Measurements from ENCODE around the gene ACAD9.

DNA sequence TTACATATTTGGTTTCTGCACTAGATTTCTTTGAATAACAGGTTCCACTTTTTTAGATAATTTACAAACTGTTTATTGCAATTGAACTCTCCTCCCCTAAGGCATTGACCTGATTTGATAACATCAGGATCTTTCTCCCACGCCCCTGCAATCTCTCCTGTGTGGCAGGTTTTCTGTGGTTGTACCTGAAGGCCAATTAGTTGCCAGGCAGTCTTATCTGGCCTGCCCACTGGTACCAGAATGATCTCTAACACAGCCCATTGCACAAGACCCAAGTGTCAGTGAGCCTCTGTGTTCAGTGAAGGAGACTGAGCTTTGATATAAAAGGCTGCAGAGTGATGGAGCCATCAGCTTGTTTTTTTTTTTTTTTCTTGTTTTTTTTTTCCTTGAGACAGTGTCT, 3.3 kb downstream of the ACAD9 start:
- TF ChIP-seq, protein P1, sequence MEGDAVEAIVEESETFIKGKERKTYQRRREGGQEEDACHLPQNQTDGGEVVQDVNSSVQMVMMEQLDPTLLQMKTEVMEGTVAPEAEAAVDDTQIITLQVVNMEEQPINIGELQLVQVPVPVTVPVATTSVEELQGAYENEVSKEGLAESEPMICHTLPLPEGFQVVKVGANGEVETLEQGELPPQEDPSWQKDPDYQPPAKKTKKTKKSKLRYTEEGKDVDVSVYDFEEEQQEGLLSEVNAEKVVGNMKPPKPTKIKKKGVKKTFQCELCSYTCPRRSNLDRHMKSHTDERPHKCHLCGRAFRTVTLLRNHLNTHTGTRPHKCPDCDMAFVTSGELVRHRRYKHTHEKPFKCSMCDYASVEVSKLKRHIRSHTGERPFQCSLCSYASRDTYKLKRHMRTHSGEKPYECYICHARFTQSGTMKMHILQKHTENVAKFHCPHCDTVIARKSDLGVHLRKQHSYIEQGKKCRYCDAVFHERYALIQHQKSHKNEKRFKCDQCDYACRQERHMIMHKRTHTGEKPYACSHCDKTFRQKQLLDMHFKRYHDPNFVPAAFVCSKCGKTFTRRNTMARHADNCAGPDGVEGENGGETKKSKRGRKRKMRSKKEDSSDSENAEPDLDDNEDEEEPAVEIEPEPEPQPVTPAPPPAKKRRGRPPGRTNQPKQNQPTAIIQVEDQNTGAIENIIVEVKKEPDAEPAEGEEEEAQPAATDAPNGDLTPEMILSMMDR (IDR thresholded peaks at IDR 0.05), result no peak
- TF ChIP-seq POLR2A (IDR thresholded peaks at IDR 0.05) (no peak), EP300 (IDR thresholded peaks at IDR 0.05) (no peak), POLR2AphosphoS5 (IDR thresholded peaks at IDR 0.05) (no peak)

Data from sigmoid colon (tissue), 4 donors.